GM12875 (cell line): ENCODE data around the gene TLE3.

Experiments used
- H3K4me3 ChIP-seq: one replicate; pipeline ENCODE4 v1.5.1; 2011; ENCODE audit warnings: low read depth, low read length, control low read depth
- CTCF ChIP-seq: IDR thresholded peaks from 2 replicates; pipeline ENCODE4 v1.5.1; 2011; ENCODE audit warnings: low read depth, mild to moderate bottlenecking, control low read depth, inconsistent platforms, low read length, moderate library complexity, borderline replicate concordance; ENCODE audit not compliant: insufficient read depth

TLE3 gene

GRCh38 chr15:70014860-70015490, 82.7 kb downstream of the TLE3 start:
- TF ChIP-seq CTCF, result no peak
- no peak overlapping the region for H3K4me3 ChIP-seq

GRCh38 chr15:70014331-70014730, 83.4 kb downstream of the TLE3 start:
- no peak for TF ChIP-seq CTCF
- no peak overlapping the region for H3K4me3 ChIP-seq

- no peak for TF ChIP-seq CTCF
- H3K4me3 ChIP-seq, result no peak overlapping the region
These were observed 83.9 kb downstream of the TLE3 start for GRCh38 chr15:70013656-70014313.

- TF ChIP-seq CTCF, result no peak
- H3K4me3 ChIP-seq, result no peak overlapping the region
These were observed 84.8 kb downstream of the TLE3 start for GRCh38 chr15:70012895-70013294.

GRCh38 chr15:70008697-70009290, 88.9 kb downstream of the TLE3 start:
- TF ChIP-seq CTCF, result no peak
- H3K4me3 ChIP-seq, result no peak overlapping the region

- no peak for TF ChIP-seq CTCF
- H3K4me3 ChIP-seq, result no peak overlapping the region
These were observed 91.2 kb downstream of the TLE3 start for GRCh38 chr15:70006259-70007147.
